Peyer's patch (tissue), 4 donors: Measurements from ENCODE around the gene KLRC4.
"Not testable (repeated sequence)": the region's sequence is repeated elsewhere in the genome, so short reads cannot be mapped to it uniquely, and the experiment has no call there.

ENCODE experiments used
- POLR2A ChIP-seq, 2 donors: fragments of 450-650 bp; IDR thresholded peaks; one replicate each; pipeline ENCODE4 v1.5.1; 2017; ENCODE audit warnings: antibody characterized with exemption in 2 of 2, mild to moderate bottlenecking in 2 of 2, moderate library complexity in 2 of 2
- TF ChIP-seq, protein P1 (sequence below), 6 experiments: fragments of 450-650 bp in 4 of 6; fragments of 200-600 bp in 2 of 6; sonication (generic) in 1 of 6; IDR thresholded peaks; one replicate each; pipeline ENCODE4 v1.5.1; 2017 to 2019; ENCODE audit warnings: antibody characterized with exemption in 6 of 6, mild to moderate bottlenecking in 3 of 6, moderate library complexity in 1 of 6

- TF ChIP-seq, protein P1, sequence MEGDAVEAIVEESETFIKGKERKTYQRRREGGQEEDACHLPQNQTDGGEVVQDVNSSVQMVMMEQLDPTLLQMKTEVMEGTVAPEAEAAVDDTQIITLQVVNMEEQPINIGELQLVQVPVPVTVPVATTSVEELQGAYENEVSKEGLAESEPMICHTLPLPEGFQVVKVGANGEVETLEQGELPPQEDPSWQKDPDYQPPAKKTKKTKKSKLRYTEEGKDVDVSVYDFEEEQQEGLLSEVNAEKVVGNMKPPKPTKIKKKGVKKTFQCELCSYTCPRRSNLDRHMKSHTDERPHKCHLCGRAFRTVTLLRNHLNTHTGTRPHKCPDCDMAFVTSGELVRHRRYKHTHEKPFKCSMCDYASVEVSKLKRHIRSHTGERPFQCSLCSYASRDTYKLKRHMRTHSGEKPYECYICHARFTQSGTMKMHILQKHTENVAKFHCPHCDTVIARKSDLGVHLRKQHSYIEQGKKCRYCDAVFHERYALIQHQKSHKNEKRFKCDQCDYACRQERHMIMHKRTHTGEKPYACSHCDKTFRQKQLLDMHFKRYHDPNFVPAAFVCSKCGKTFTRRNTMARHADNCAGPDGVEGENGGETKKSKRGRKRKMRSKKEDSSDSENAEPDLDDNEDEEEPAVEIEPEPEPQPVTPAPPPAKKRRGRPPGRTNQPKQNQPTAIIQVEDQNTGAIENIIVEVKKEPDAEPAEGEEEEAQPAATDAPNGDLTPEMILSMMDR (IDR thresholded peaks at IDR 0.05): not testable (repeated sequence)
- not testable (repeated sequence) for TF ChIP-seq POLR2A (IDR thresholded peaks at IDR 0.05)
Measured at GRCh38 chr12:10424260-10424899, 14.8 kb upstream of the KLRC4 start.
